ENCODE results near the gene DGCR2. TPM values are rescaled to one million over a fixed set of nuclear protein-coding genes. Genes with fewer than 3 reads are reported as not detected.

DGCR2 gene
- total RNA-seq, 2 experiments from 2014 or later, result 38.7 to 39.0 TPM

DNA sequence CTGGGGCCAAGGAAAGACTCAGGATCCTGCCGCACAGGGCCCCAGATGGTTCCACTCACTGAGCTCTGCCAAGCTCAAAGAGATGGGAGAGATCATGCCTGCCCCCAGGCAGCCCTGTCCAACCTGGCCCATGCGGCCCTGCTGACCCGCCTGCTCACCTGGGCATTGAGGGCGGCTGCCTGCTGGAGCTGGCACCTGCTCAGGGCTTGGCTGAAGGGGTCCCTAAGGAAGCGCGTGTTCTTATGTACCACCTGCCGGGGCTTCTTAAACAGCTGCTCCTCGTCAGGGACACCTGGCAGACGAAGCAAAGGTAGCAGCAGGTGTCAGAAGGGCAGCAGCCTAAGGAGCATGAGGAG is 16.8 kb upstream of the DGCR2 start:
- no peak for DNase-seq
- CTCF ChIA-PET, result no interaction called here
- POLR2A ChIA-PET, result no interaction called here
- Mint-ChIP-seq H3K4me1 (peaks cover 11% of the 10 kb centered on the region), H3K36me3 (ENCODE audit: low read depth) (peaks cover 37% of the 10 kb centered on the region), H3K4me3 (no peak overlapping the region), H3K9me3 (no peaks in the 10 kb centered on the region), H3K27me3 (no peaks in the 10 kb centered on the region), H3K27ac (no peak overlapping the region)

- H3K27ac Mint-ChIP-seq, result no peak overlapping the region
- DNase-seq, result no peak
- no peaks in the 10 kb centered on the region for H3K9me3 Mint-ChIP-seq
- H3K36me3 Mint-ChIP-seq (ENCODE audit: low read depth), result peaks cover 37% of the 10 kb centered on the region
- H3K27me3 Mint-ChIP-seq, result no peaks in the 10 kb centered on the region
- no peak overlapping the region for H3K4me3 Mint-ChIP-seq
- ChIA-PET POLR2A (no interaction called here), CTCF (no interaction called here)
- peaks cover 6% of the 10 kb centered on the region for H3K4me1 Mint-ChIP-seq
Measured at GRCh38 chr22:19138217-19139000, 16.2 kb upstream of the DGCR2 start.

DNA sequence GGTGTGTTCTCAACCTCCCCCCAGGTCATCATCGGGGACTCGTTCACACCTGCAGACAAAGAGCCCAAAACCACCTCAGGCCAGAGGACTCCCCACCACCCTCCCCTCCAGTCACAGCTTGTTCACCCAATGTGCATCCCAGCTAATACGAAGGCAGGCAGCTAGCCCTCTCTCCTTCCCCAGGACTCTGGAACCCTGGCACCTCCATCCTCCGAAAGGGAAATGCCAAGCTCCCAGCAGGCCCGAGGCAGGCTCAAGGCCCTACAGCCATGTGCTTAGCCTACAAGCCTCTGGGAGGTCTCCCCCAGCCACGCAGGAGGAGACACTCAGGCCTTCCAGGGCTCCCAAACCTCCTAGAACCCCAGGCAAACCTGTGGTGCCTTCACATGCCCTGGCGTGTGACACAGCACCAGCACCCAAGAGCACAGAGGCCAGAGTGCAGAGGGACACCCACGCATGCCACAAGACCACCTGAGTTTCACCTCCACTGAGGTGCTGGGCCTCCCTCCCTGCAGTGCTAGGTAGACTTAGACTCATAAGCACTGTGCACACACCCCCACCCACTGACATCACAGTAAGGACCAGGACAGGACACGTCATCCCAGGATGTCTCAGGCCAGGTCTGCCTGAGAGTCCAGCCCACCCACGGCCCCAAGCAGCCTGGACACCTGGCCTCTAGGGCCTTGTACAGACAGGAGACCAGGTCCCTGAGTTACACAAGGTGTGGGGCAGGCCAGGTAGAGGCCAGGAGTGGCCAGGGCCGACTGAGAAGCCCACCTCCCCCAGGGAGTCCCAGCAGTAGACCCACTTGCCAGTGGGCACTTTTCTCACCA is 15.4 kb upstream of the DGCR2 start:
- Mint-ChIP-seq H3K4me3 (no peak overlapping the region), H3K4me1 (peaks cover under 1% of the 10 kb centered on the region), H3K27me3 (no peaks in the 10 kb centered on the region), H3K9me3 (no peaks in the 10 kb centered on the region), H3K27ac (no peak overlapping the region), H3K36me3 (ENCODE audit: low read depth) (peaks cover 37% of the 10 kb centered on the region)
- POLR2A ChIA-PET, result no interaction called here
- CTCF ChIA-PET, result no interaction called here
- DNase-seq, result no peak

GRCh38 chr22:19136915-19137314 is 14.7 kb upstream of the DGCR2 start:
- Mint-ChIP-seq H3K4me3 (no peak overlapping the region), H3K4me1 (no peaks in the 10 kb centered on the region), H3K9me3 (no peaks in the 10 kb centered on the region), H3K36me3 (ENCODE audit: low read depth) (peaks cover 34% of the 10 kb centered on the region), H3K27ac (no peak overlapping the region), H3K27me3 (no peaks in the 10 kb centered on the region)
- CTCF ChIA-PET, result no interaction called here
- DNase-seq, result no peak
- POLR2A ChIA-PET, result no interaction called here

DNA sequence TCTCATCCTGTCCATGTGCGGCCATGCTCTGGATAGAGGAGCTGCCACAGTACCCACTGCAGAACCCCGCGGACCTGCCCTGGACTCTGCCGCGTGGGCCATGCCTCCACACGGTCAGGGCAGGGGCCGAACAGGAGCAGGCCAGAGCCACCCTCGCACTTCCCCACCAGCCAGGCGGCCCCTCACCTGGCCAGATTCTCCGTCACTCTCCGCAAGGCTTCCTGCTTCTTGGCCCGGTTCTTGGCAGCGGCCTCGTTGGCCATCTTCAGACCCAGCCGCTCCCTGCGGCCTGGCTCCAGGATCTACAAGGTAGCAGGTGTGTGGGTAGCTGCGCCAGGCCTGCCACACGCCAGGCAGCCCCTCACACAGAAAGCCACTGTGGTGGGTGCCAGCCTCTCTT is 12.7 kb upstream of the DGCR2 start:
- H3K27ac Mint-ChIP-seq, result no peak overlapping the region
- ChIA-PET POLR2A (no interaction called here), CTCF (no interaction called here)
- H3K4me1 Mint-ChIP-seq, result no peaks in the 10 kb centered on the region
- no peak overlapping the region for H3K4me3 Mint-ChIP-seq
- H3K36me3 Mint-ChIP-seq (ENCODE audit: low read depth), result peaks cover 35% of the 10 kb centered on the region
- no peaks in the 10 kb centered on the region for H3K9me3 Mint-ChIP-seq
- DNase-seq, result no peak
- no peaks in the 10 kb centered on the region for H3K27me3 Mint-ChIP-seq

DNA sequence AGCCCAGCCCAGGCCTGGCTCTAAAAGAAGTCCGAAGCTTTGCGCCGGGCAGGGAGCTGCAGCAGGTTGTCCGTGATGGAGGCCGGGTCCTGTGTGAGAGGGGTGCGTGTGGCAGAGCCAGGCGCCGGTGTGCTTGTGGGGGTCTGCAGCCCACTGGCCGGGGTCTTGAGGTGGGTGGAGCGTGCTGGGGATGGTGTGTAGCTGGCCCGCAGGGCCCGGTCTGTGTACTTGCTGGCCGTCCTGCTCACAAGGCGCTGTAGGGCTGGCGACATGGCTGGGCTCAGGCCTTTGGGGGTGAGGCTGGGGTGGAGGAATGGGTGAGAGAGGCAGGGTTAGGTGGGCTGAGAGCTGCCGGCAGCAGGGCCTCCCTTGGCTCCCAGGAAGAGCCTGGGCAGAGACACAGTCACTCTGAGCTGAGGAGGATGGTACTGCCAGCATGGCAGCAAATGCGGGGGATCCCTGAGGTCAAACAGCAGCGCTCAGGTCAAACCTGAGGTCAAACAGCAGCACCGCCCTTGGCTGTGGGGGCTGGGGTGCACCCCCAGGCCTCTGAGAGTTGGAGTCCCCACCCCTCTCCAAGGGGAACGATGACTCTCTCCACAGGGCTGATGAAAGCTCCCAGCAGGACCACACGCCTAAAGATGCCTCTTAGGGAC is 12.1 kb upstream of the DGCR2 start:
- ChIA-PET CTCF (interaction anchor here (1.6 kb wide), 1 partner anchor 10 kb away, joined by 6 read pairs; the partner anchor contains the start of gene ESS2), POLR2A (no interaction called here)
- Mint-ChIP-seq H3K9me3 (no peaks in the 10 kb centered on the region), H3K4me3 (no peak overlapping the region), H3K36me3 (ENCODE audit: low read depth) (peaks cover 30% of the 10 kb centered on the region), H3K27me3 (no peaks in the 10 kb centered on the region), H3K27ac (peak overlapping the region; percentile 46), H3K4me1 (no peaks in the 10 kb centered on the region)
- no peak for DNase-seq

DNA sequence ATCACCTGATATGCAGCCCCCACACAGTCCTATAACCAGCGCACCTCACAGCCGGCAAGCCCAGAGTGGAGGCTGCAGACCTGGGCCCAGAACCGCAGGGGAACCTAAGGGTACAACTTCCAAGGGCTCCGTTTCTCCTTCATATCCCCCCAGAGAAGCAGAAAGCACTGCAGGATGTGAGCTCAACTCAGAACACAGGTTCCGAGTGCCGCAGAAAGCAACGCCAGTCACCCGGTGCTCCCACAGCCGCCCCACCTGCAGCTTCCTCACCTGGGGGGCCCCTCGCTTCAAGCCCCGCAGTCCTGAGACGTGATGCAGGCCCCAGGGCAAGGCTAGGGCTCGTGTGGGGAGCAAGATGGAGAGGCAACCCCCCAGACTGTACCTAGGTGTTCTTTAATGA is 11.3 kb upstream of the DGCR2 start:
- Mint-ChIP-seq H3K4me1 (no peaks in the 10 kb centered on the region), H3K27ac (no peak overlapping the region), H3K9me3 (no peaks in the 10 kb centered on the region), H3K27me3 (no peaks in the 10 kb centered on the region), H3K4me3 (no peak overlapping the region), H3K36me3 (ENCODE audit: low read depth) (peaks cover 27% of the 10 kb centered on the region)
- DNase-seq, result no peak
- ChIA-PET POLR2A (no interaction called here), CTCF (interaction anchor here (0.6 to 1.6 kb wide), 3 partner anchors 10 to 25 kb away, joined by 3 to 6 read pairs (median 3); partner anchors contain the start of gene ESS2)

DNA sequence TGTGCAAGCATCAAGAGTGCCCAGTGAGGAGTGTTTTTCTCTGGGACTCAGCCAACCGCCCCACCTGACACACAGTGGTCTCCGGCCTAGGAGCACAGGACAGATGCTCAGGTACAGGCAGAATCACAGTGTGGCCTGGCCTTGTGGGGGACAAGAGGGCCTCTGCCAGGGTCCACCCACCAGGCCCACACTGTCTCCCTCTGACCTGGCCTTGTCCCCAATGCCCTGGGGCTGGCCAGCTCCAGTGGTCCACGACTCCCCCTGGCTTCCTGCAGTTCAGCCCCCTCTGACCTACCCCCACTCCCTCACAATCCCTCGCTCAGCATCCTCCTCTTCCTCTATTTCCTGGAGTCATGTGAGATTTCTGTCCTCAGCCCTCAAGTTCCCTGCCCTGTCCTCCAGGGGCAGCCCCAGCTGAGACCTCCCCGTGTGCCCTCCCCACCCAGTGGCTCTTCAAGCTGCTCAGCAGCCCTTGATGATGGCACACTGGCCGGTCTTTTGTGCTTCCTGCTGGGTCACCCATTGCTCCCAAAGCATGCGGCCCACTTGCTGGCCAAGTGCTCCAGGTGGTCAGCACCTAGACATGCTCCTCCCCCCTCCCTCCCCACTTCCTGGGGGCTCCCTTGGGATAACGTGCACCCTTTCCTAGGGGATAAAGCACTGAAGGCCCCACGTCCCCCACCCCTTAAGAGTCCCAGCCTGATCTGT is 10.6 kb upstream of the DGCR2 start:
- POLR2A ChIA-PET, result no interaction called here
- Mint-ChIP-seq H3K27me3 (no peaks in the 10 kb centered on the region), H3K27ac (no peak overlapping the region), H3K4me3 (no peak overlapping the region), H3K36me3 (ENCODE audit: low read depth) (peaks cover 27% of the 10 kb centered on the region), H3K4me1 (no peaks in the 10 kb centered on the region), H3K9me3 (no peaks in the 10 kb centered on the region)
- no peak for DNase-seq
- CTCF ChIA-PET, result interaction anchor here (0.6 to 1.6 kb wide), 4 partner anchors 11 to 46 kb away, joined by 3 to 6 read pairs (median 3); partner anchors contain the start of gene ESS2

GRCh38 chr22:19132153-19132552 is 9.9 kb upstream of the DGCR2 start:
- DNase-seq, result no peak
- ChIA-PET CTCF (interaction anchor here (1.2 kb wide), 1 partner anchor 47 kb away, joined by 3 read pairs; no protein-coding TSS in a partner anchor), POLR2A (no interaction called here)
- H3K27ac Mint-ChIP-seq, result no peak overlapping the region
- H3K27me3 Mint-ChIP-seq, result no peaks in the 10 kb centered on the region
- H3K36me3 Mint-ChIP-seq (ENCODE audit: low read depth), result peaks cover 24% of the 10 kb centered on the region
- H3K4me1 Mint-ChIP-seq, result no peaks in the 10 kb centered on the region
- H3K4me3 Mint-ChIP-seq, result no peak overlapping the region
- no peaks in the 10 kb centered on the region for H3K9me3 Mint-ChIP-seq

DNA sequence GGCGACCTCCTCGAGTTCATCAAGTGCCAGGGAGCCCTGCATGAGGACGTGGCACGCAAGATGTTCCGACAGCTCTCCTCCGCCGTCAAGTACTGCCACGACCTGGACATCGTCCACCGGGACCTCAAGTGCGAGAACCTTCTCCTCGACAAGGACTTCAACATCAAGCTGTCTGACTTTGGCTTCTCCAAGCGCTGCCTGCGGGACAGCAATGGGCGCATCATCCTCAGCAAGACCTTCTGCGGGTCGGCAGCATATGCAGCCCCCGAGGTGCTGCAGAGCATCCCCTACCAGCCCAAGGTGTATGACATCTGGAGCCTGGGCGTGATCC is 9.4 kb upstream of the DGCR2 start:
- no peaks in the 10 kb centered on the region for H3K9me3 Mint-ChIP-seq
- ChIA-PET CTCF (no interaction called here), POLR2A (no interaction called here)
- no peaks in the 10 kb centered on the region for H3K27me3 Mint-ChIP-seq
- H3K4me3 Mint-ChIP-seq, result no peak overlapping the region
- no peak overlapping the region for H3K27ac Mint-ChIP-seq
- no peaks in the 10 kb centered on the region for H3K4me1 Mint-ChIP-seq
- no peak for DNase-seq
- peaks cover 20% of the 10 kb centered on the region for H3K36me3 Mint-ChIP-seq (ENCODE audit: low read depth)

DNA sequence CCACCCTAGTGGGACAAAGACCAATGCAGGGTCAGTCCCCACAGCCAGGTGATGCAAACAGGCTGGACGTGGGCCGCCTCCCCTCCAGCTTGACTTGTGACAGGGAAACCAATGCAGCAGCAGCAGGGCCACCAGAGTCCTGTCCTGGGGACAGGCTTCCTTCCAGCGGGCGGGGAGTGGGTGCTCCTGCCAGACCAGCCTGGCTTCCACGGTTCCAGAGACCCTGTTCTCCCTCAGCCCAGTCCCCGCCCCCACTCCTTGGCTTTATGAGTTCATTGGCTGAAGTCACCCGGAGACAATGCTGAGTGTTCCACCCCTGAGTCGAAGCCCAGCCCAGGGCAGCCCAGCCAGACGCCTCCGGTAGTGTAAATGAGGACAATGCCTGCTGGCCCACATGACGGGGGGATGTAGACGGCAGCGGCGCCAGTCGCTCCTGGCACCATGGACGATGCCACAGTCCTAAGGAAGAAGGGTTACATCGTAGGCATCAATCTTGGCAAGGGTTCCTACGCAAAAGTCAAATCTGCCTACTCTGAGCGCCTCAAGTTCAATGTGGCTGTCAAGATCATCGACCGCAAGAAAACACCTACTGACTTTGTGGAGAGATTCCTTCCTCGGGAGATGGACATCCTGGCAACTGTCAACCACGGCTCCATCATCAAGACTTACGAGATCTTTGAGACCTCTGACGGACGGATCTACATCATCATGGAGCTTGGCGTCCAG is 8.9 kb upstream of the DGCR2 start, which contains the start of gene TSSK2:
Gene TSSK2, plus strand, starts transcription at position 350 of the 726 bp plus-strand sequence. Its CDS starts 92 bp downstream, at position 442.
- POLR2A ChIA-PET, result no interaction called here
- Mint-ChIP-seq H3K36me3 (ENCODE audit: low read depth) (peaks cover 16% of the 10 kb centered on the region), H3K4me1 (no peaks in the 10 kb centered on the region), H3K27ac (no peak within 1 kb of the TSS), H3K4me3 (no peak within 1 kb of the TSS), H3K9me3 (no peaks in the 10 kb centered on the region), H3K27me3 (no peaks in the 10 kb centered on the region)
- DNase-seq, result no peak
- CTCF ChIA-PET, result no interaction called here

- ChIA-PET CTCF (no interaction called here), POLR2A (no interaction called here)
- H3K27ac Mint-ChIP-seq, result no peak overlapping the region
- no peaks in the 10 kb centered on the region for H3K27me3 Mint-ChIP-seq
- no peaks in the 10 kb centered on the region for H3K9me3 Mint-ChIP-seq
- no peak overlapping the region for H3K4me3 Mint-ChIP-seq
- no peak for DNase-seq
- H3K4me1 Mint-ChIP-seq, result no peaks in the 10 kb centered on the region
- peaks cover 8% of the 10 kb centered on the region for H3K36me3 Mint-ChIP-seq (ENCODE audit: low read depth)
Measured at GRCh38 chr22:19129871-19130270, 7.7 kb upstream of the DGCR2 start.
